Right lobe of liver (tissue), 6 donors: ENCODE results near the gene BAZ1B. TPM values are rescaled to one million over a fixed set of nuclear protein-coding genes. Genes with fewer than 3 reads are reported as not detected.
"Not testable (repeated sequence)": the region's sequence is repeated elsewhere in the genome, so short reads cannot be mapped to it uniquely, and the experiment has no call there.

ENCODE experiments used
- ATAC-seq, 4 donors: fragments of 200-7000 bp; cut with Tn5 transposase; one replicate each; pipeline ENCODE4 v1.9.1; 2020; ENCODE audit warnings: mild to moderate bottlenecking in 4 of 4, moderate library complexity in 4 of 4
- DNase-seq, 3 donors: peaks; one replicate each; pipeline ENCODE4 v3.0.0-alpha.2; 2020
- H3K27ac ChIP-seq, 3 donors: fragments of 200-600 bp; one replicate each; pipeline ENCODE4 v1.8.0; 2022
- H3K27me3 ChIP-seq, 2 donors: fragments of 200-600 bp; one replicate each; pipeline ENCODE4 v1.8.0; 2022
- H3K36me3 ChIP-seq, 4 donors: fragments of 200-600 bp; sonication (generic) in 1 of 4; one replicate each; pipeline versions ENCODE4 v1.5.1 to v1.8.0; 2017 to 2022; ENCODE audit warnings: control low read depth in 1 of 4
- H3K4me1 ChIP-seq, 4 donors: fragments of 200-600 bp; sonication (generic) in 1 of 4; one replicate each; pipeline versions ENCODE4 v1.5.1 to v1.8.0; 2017 to 2022; ENCODE audit warnings: control low read depth in 1 of 4
- H3K4me3 ChIP-seq, 3 donors: fragments of 200-600 bp; one replicate each; pipeline ENCODE4 v1.8.0; 2022
- H3K9me3 ChIP-seq, 4 donors: fragments of 200-600 bp; sonication (generic) in 1 of 4; one replicate each; pipeline versions ENCODE4 v1.5.1 to v1.8.0; 2017 to 2022; ENCODE audit warnings: control low read depth in 1 of 4
- POLR2A ChIP-seq: fragments of 450-650 bp; IDR thresholded peaks from one replicate; pipeline ENCODE4 v1.6.1; 2017; ENCODE audit warnings: antibody characterized with exemption, mild to moderate bottlenecking
- WGBS: methylation state at CpG from one replicate; pipeline ENCODE4 v1.1.6; 2018; ENCODE audit warnings: low coverage, low lambda C conversion rate; ENCODE audit not compliant: insufficient coverage; ENCODE audit errors: missing lambda C conversion rate; 5-methylcytosine and 5-hydroxymethylcytosine counted together
- intact Hi-C, 2 donors: fragments of 100-400 bp; cut with DNase I; formaldehyde crosslinking; loops; one replicate each; pipeline versions ENCODE4 v1.11.2 to v1.14.1; 2022
- total RNA-seq, 6 experiments: library from RNA; depleted of rRNA in 2 of 6; stranded (reverse); fragments of >200 nt in 2 of 6; fragmentation: NEBNext Ultra II Directional in 3 of 6; extraction: Animal tissue kit (Norgen Biotek cat#: 25700) in 3 of 6; gene quantifications; one replicate each; pipeline versions ENCODE4 v1.1.0 to v1.2.4, GENCODE V29; 2016 to 2023
- TF ChIP-seq, protein P1 (sequence below), 4 donors: fragments of 200-600 bp in 3 of 4; fragments of 450-650 bp in 1 of 4; IDR thresholded peaks; one replicate each; pipeline versions ENCODE4 v1.5.1 to v1.8.0; 2016 to 2022; ENCODE audit warnings: antibody characterized with exemption in 4 of 4, mild to moderate bottlenecking in 2 of 4
- donor health status: DM: no; HTN: yes; CAD: no.
- donor health status: DM: no; HTN: no; CAD: no.
- donor health status: DM: no; HTN: no; CAD: no.
- donor health status: DM: no; HTN: yes; CAD: no.
- donor health status: DM: no; HTN: yes; CAD: no.

The BAZ1B gene
- total RNA-seq, 6 experiments from 2014 or later: 19.3 to 26.2 (median 25.0) TPM

DNA sequence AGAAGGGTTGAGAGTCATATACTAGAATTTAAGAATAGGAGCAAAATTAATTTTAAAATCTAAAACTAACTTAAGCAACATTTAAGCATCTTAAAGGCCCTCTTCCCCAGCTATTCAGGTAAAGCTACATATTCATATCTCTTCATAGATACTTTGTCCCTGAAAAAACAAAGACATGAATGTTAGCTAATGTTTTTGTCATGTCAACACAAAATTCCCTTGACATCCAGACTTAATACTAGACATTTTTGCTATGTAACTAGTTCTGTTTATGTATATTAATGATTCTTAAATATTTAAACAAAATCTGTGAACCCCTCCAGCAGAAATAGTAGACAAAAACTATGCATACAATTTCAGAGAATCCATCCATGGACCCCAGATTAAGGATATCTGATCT lies 43.5 kb downstream of the BAZ1B start:
- no peaks in the 10 kb centered on the region for H3K4me1 ChIP-seq
- H3K9me3 ChIP-seq: no peaks in the 10 kb centered on the region
- intact Hi-C loops: no loop called here
- H3K4me3 ChIP-seq: no peak overlapping the region
- no peak for DNase-seq
- no peak overlapping the region for H3K27ac ChIP-seq
- peaks cover 0 to 63% (median 22%) of the 10 kb centered on the region in 4 donors for H3K36me3 ChIP-seq
- TF ChIP-seq POLR2A: no peak
- TF ChIP-seq, protein P1, sequence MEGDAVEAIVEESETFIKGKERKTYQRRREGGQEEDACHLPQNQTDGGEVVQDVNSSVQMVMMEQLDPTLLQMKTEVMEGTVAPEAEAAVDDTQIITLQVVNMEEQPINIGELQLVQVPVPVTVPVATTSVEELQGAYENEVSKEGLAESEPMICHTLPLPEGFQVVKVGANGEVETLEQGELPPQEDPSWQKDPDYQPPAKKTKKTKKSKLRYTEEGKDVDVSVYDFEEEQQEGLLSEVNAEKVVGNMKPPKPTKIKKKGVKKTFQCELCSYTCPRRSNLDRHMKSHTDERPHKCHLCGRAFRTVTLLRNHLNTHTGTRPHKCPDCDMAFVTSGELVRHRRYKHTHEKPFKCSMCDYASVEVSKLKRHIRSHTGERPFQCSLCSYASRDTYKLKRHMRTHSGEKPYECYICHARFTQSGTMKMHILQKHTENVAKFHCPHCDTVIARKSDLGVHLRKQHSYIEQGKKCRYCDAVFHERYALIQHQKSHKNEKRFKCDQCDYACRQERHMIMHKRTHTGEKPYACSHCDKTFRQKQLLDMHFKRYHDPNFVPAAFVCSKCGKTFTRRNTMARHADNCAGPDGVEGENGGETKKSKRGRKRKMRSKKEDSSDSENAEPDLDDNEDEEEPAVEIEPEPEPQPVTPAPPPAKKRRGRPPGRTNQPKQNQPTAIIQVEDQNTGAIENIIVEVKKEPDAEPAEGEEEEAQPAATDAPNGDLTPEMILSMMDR (IDR thresholded peaks at IDR 0.05): no peak
- no peak for ATAC-seq
- no peaks in the 10 kb centered on the region for H3K27me3 ChIP-seq

DNA sequence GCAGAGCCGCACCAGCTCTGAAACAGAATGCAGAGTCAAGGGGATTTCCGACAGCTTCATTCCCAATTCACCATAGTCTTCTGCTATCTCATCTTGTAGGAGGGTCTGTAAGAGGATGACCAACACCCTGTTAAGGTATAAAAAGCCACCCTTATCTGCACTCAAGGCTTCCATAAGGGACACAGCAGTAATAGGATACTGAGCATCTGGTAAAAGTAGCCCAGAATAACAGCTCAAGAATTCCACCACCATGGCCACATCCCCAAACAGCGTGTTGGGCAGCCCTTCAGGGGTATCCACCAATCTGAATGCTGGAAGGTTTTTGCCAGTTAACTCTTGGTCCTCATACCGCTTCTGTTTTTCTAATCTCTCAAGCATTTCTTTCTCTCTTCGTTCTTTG lies 44.7 kb downstream of the BAZ1B start:
- intact Hi-C loops: no loop called here
- H3K36me3 ChIP-seq: peaks cover 0 to 63% (median 19%) of the 10 kb centered on the region in 4 donors
- no peaks in the 10 kb centered on the region for H3K27me3 ChIP-seq
- ATAC-seq: no peak
- 71% methylated on average over 4 of the region's 5 CpGs for WGBS
- TF ChIP-seq, protein P1 (IDR thresholded peaks at IDR 0.05): no peak
- no peak for TF ChIP-seq POLR2A
- H3K4me1 ChIP-seq: no peaks in the 10 kb centered on the region
- no peaks in the 10 kb centered on the region for H3K9me3 ChIP-seq
- no peak overlapping the region for H3K27ac ChIP-seq
- no peak for DNase-seq
- H3K4me3 ChIP-seq: no peak overlapping the region

DNA sequence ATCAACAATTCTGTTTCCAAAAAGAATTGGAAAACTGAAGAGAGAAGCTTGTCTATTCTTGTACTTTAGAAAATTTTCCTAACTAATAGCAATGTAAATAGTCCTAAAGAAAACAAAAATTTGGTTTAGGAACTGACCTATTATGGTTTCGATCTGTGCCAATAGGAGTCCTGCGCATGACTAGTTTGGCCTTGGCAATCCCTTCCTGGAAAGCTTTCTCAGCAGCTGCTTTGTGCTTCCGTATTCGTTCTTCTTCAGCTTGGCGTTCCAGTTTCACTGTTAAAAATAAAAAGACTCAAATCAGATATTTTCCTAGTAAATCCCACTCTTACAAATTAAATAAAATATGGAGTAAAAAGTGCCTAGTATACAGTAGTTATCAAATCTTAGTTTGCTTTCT lies 51.9 kb downstream of the BAZ1B start:
- 92% methylated on average over 5 of the region's 5 CpGs for WGBS
- no peaks in the 10 kb centered on the region for H3K4me1 ChIP-seq
- DNase-seq (no peak), ATAC-seq (no peak)
- no peak overlapping the region for H3K4me3 ChIP-seq
- H3K9me3 ChIP-seq: no peaks in the 10 kb centered on the region
- peaks cover 13 to 58% (median 37%) of the 10 kb centered on the region in 4 donors for H3K36me3 ChIP-seq
- H3K27ac ChIP-seq: no peak overlapping the region
- TF ChIP-seq, protein P1 (IDR thresholded peaks at IDR 0.05): no peak
- no peak for TF ChIP-seq POLR2A
- no peaks in the 10 kb centered on the region for H3K27me3 ChIP-seq
- intact Hi-C loops: no loop called here

DNA sequence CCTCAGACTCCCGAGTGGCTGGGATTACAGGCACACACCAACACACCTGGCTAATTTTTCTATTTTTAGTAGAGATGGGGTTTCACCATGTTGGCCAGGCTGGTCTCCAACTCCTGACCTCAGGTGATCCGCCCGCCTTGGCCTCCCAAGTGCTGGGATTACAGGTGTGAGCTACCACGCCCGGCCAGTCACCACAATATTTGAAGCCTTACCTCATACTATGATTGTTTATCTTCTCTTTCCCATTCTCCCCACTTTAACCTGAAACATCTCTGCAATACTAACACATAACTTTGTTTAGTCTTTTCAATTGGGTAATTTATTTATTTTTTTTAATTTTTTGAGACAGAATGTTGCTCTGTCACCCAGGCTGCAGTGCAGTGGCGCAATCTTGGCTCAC lies 55.0 kb downstream of the BAZ1B start:
- DNase-seq, intact Hi-C loops, H3K4me3 ChIP-seq, H3K9me3 ChIP-seq, H3K4me1 ChIP-seq, H3K27me3 ChIP-seq, H3K27ac ChIP-seq: not testable (repeated sequence)
- 92% methylated on average over 3 of the region's 6 CpGs for whole genome bisulfite sequencing
- H3K36me3 ChIP-seq: peaks cover 13 to 77% (median 57%) of the 10 kb centered on the region in 4 donors
- ATAC-seq: peak in 1 of 4 donors; percentile 18

DNA sequence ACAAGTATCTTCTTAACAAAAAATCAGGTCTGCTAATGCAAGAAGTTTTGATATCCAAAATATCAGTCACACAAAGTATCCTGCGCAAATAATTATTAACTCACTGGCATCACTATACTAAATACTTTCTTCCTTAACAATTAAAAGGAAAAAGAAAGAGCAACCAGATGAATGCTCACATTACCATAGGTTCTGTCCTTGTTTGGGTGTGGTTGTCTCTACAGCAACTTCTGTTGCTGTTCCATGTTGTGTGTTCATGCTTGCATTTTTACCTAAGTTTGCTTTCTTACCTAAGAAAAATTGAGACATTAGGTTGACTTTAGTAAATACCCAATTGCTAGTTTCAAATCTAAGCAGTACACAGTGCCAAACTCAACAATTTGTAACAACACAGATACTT lies 56.0 kb downstream of the BAZ1B start:
- ATAC-seq (no peak), DNase-seq (no peak)
- H3K36me3 ChIP-seq: peaks cover 13 to 87% (median 65%) of the 10 kb centered on the region in 4 donors
- H3K27ac ChIP-seq: no peak overlapping the region
- H3K27me3 ChIP-seq: no peaks in the 10 kb centered on the region
- 100% methylated on average over 1 of the region's 1 CpG for WGBS
- no peaks in the 10 kb centered on the region for H3K4me1 ChIP-seq
- intact Hi-C loops: no loop called here
- no peaks in the 10 kb centered on the region for H3K9me3 ChIP-seq
- no peak overlapping the region for H3K4me3 ChIP-seq
- TF ChIP-seq, protein P1 (IDR thresholded peaks at IDR 0.05): no peak
- TF ChIP-seq POLR2A: no peak
